Activated T-helper 1 cell treated with anti-CD3 and anti-CD28 coated beads, Interleukin-2, amount 50 U/mL, for 16 hours (primary cell): ENCODE data around the gene RLN3.

Source experiments
- DNase-seq, 2 donors: peaks; one replicate each; pipeline ENCODE4 v3.0.0-alpha.2; 2020; ENCODE audit warnings: low read depth in 1 of 2, low spot score in 1 of 2

Gene RLN3

GRCh38 chr19:14054099-14054498 is 26.2 kb downstream of the RLN3 start:
- no peak for DNase-seq

GRCh38 chr19:14054721-14055120 is 26.8 kb downstream of the RLN3 start:
- no peak for DNase-seq

DNA sequence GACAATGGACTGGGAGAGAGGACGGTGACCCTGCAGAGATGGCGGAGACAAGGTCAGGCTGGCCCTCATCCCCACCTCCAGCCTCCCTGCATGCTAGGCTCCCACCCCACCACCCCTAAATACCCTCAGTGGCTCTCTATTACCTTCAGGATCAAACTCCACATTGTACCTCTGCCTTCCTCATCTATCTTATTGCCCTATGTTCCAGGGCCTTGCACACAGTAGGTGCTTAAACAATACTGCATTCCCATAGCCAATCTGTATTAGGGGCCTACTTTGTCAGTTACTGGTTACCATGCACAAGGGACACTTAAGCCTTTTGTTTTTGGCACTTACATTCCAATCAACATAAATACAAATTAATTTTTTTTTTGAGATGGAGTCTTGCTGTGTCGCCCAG is 27.4 kb downstream of the RLN3 start:
- no peak for DNase-seq

- DNase-seq, result no peak
Measured at GRCh38 chr19:14056069-14056666, 28.2 kb downstream of the RLN3 start.

- DNase-seq, result no peak
Measured at GRCh38 chr19:14056741-14057356, 28.9 kb downstream of the RLN3 start.

GRCh38 chr19:14058182-14059092 is 30.5 kb downstream of the RLN3 start:
- DNase-seq, result no peak

DNA sequence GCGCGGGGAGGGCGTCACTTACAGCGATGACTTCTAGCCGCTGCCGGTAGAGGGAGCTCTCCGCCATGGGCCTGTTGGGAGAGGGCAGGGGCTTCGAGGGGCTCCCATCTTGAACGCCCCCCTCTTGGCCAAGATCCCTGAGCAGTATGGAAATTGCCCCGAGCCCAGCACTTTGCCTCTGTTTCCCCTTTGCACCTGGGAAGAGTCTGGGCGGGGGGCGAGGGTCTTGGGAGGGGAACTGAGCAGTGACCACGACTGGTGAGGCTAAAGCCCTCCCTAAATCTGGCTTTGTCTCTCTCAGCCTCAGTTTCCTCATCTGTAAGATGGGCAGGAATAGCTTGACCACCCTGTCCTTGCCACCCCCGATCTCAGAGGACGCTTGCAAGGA is 31.1 kb downstream of the RLN3 start:
- no peak for DNase-seq

DNA sequence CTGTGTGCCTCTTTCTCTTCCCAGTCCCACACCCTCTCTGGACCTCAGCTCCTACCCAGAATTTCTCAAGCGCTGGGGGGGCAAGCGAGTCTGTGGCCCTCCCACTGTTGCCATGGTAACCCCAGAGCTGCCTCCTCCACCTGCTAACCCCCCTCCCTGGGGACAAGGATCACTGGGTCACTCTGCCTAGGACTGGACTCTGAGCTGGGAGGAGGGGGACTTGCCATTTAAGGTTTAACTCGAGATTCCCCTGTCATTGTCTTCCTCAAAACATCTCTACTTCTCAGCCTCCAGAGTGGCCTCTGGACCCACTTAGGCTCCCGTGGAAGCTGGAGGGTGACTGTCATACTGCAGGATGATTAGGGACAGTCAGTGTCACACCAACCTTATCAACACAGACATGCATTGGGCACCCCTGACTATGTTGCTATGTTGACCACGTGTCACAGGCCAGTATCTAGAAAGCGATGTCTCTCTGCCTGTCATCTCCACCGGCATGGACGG is 31.8 kb downstream of the RLN3 start:
- DNase-seq, result no peak

DNA sequence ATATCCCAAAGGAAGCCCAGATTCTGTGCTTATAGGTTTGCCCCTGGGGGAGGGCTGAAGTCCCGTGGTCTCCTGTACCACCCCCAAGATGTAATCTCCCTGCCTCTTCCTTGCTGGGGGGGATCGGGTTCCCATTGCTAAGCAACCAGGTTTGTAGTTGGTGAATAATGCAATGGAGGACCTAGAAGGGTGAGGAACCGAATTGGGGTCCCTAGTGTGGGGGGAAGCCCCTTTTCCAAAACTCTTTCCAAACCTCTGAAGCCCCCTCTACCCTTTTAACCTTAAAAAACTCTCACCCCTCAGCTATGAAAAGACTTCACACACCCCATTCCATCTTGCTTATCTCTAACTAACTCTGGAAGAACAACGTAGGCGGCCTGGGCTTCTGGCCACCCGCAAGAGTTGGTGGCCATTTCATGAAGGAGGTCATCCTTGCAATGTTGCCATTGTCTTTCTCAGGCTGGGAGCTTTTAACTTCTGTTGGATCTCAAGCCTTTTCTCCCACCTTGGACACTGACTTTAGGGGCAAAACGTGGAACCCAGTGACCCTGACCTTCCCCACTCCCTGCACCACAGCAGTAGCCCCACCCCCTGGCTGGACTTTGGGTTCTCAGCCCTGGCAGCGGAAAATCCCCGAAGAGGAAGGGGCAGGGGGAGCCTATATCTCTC is 33.3 kb downstream of the RLN3 start:
- DNase-seq, result no peak

DNA sequence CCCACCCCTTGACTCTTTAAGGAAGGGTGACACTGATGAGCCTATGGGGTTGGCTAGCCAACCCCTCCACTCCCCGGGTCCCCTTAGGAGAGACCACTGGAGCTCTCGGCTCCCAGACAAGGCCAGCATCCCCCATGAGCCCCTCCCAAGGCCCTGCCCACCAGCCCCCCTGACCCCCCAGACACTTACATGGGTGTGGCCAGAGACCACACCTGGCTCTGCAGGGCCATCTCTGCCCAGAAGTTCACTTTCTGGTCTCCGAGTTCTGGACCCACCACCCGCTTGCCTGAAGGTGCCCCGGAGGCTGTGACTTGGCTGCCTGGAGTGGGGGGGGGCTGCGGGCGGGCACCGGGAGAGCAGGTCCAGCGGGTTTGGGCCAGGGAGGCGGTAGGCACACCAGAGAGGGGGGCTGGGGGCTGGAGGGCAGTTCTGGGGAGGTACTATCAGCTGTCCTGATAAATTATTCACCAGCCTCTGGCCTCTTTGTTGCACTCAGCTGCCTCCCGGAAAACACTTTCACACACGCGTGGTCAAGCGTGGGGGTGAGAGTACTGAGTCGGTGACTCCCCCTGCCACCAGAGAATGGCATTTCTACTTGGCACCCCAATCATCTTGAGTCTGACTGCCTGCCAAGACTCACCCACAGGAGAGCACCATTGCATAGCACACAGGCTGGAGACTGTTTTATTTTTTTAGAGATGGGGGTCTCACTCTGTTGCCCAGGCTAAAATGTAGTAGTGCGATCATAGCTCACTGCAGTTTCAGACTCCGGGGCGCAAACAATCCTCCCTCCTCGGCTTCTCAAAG is 34.0 kb downstream of the RLN3 start, which contains the start of gene PALM3:
Gene PALM3, minus strand, starts transcription at position 326 of the 807 bp plus-strand sequence. Its CDS starts 96 bp downstream, at position 230.
- no peak for DNase-seq

DNA sequence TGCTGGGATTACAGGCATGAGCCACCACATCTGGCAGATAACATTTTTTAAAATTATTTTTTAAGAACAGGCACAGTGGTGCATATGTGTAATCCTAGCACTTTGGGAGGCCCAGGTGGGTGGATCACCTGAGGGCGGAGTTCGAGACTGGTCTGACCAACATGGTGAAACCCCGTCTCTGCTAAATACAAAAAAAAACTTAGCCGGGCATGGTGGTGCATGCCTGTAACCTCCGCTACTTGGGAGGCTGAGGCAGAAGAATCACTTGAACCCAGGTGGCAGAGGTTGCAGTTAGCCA is 34.6 kb downstream of the RLN3 start:
- no peak for DNase-seq

DNA sequence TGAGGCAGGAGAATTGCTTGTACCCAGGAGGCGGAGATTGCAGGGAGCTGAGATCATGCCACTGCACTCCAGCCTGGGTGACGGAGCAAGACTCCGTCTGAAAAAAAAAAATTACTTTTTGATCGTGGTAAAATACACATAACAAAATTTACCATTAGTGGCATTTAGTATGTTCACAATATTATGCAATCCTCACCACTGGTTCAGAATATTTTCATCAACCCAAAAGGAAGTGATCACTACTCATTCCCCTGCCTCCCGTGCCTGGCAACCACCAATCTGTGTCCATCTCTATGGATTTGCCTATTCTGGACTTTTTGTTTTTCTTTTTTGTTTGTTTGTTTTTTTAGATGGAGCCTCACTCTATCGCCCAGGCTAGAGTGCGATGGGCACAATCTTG is 35.2 kb downstream of the RLN3 start:
- no peak for DNase-seq

- DNase-seq, result no peak
Measured at GRCh38 chr19:14066134-14066533, 38.2 kb downstream of the RLN3 start.

DNA sequence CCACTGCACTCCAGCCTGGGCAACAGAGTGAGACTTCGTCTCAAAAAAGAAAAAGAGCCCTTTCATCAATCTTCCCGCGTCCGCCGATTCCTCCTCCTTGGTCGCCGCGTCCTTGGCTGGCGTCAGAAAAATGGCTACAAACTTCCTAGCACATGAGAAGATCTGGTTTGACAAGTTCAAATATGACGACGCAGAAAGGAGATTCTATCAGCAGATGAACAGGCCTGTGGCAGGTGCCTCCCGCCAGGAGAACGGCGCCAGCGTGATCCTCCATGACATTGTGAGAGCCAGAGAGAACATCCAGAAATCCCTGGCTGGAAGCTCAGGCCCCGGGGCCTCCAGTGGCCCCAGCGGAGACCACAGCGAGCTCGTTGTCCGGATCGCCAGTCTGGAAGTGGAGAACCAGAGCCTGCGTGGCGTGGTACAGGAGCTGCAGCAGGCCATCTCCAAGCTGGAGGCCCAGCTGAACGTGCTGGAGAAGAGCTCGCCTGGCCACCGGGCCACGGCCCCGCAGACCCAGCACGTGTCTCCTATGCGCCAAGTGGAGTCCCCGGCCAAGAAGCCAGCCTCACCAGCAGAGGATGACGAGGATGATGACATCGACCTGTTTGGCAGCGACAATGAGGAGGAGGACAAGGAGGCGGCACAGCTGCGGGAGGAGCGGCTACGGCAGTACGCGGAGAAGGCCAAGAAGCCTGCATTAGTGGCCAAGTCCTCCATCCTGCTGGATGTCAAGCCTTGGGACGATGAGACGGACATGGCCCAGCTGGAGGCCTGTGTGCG is 42.5 kb downstream of the RLN3 start:
- no peak for DNase-seq

DNA sequence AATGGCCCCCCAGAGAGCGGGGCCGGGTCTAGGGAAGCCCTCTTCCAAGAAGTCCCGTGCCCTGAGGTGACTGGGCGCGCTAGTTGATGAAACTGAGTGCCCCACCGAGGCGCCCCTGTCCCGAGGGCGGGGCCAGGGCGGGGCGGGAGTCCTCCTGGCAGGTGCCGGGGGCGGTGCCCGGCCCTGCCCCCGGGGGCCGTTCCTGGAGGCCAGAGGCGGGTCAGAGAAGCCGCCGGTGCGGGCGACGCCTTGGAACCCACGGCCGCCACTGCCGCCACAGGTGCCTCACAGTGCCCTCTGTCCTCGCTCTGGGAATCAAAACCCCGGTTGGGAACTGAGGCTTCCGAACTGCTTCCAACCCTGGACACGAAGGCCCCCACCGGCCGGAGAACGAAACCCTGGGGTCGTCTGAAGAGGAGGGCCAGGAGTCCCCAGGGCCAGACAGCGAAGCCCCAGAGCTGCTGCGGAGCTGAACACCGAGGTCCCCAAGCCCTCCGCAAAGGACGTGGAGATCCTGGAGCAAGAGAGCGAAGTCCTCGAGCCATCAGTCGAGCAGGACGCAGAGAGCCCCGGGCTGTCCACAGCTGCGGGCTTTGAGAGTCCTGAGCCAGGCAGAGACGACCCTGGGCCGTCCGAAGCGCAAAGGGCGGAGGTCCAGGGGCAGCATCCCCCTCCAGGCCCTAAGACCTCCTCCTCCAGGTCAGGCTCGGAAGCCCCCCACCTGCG is 44.8 kb downstream of the RLN3 start, which contains the start of gene MISP3:
Gene MISP3, plus strand, starts transcription at position 252 of the 726 bp plus-strand sequence. CDS start 524 bp downstream, outside the sequence.
- DNase-seq, result no peak

DNA sequence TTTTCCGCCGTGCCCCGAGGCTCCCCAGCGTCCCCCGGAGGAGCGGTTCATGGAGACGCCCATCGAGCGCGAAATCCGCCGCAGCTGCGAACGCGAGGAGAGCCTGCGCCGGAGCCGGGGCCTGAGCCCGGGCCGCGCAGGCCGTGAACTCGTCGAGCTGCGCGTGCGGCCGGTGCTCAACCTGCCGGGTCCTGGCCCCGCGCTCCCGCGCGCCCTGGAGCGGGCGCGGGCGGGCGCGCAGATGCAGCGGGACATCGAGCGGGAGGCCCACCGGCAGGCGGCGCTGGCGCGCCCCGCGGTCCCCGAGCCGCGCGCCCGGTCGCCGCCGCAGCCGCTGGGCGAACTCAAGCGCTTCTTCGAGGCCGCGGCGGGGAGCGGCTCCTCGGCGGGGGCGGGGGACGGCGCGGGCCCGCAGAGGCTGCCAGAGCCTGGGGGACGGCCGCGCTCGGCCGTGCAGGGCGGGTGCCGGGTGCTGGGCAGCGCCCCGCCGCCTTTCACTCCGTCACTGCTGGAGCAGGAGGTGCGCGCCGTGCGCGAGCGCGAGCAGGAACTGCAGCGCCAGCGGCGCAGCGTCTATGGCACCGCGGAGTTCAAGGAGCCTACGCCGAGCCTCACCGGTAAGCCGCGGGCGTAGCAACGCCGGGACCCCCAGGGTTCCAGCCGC is 45.4 kb downstream of the RLN3 start:
- peak; percentile 52 to 68 for DNase-seq

DNA sequence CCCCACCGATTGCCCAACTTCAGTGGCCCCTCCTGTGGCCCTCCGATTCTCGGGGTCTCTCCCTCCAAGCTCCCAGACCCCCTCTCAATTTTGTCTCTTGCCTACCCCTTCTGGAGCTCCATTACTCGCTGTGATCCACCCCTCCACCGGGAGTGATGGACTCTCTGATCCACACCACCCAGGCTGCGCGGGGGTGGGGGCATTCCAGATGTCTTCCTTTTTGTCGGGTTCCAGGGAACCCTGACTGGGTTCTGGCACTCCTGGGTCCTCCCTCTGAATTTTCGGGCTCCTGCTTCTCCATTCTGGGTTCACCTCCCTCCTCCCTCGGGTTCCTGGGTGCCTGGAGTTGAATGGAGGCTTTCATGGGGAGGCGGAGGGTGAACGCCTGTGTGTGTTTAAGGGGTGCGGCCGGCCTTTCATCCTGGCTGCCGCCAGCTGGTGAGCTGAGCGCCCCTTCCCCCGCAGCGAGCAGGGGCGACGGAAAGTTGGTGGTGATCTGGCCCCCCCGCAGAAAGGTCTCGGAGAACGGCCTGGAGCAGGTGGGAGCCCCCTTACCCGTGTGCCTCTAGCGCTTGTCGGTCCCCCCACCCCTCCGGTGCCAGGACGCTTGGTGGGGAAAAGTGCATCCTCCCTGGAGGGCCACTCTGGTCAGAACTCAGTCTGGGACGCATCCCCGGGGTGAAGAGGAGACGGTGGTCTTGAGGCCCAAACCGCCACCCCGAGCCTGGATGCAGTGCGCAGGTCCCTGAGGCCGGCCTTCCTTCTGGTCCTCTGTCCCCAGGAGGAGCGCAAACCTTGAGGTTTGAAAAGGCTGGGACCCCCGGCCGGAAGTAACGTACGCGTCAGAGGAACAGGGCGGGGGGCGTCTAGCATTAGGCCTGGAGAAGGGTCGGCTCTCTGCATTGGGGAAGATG is 46.2 kb downstream of the RLN3 start:
- no peak for DNase-seq

GRCh38 chr19:14078411-14078810 is 50.5 kb downstream of the RLN3 start:
- no peak for DNase-seq
